Activated naive CD4-positive, alpha-beta T cell treated with anti-CD3 and anti-CD28 coated beads, Interleukin-2, amount 10 ng/mL, durations not matched to agents 7 days and 5 days (primary cell): ENCODE data around the gene ZBTB17.

Source experiments
- CTCF ChIA-PET: fragments of 350-600 bp; sonication (Branson Sonifier 250); formaldehyde crosslinking; loops from one replicate; lab custom pipeline; 2021; ENCODE audit warnings: antibody characterized with exemption; lab: Charles Lee
- DNase-seq: peaks from one replicate; pipeline ENCODE4 v3.0.0-alpha.2; 2020
- H3K27ac Mint-ChIP-seq: one replicate; pipeline ENCODE4 v1.8.0; 2021; ENCODE audit warnings: mild to moderate bottlenecking, moderate library complexity, mixed read lengths
- H3K27me3 Mint-ChIP-seq: one replicate; pipeline ENCODE4 v1.8.0; 2021; ENCODE audit warnings: mild to moderate bottlenecking, mixed read lengths
- H3K36me3 Mint-ChIP-seq: one replicate; pipeline ENCODE4 v1.8.0; 2021; ENCODE audit warnings: mixed read lengths
- H3K4me1 Mint-ChIP-seq: one replicate; pipeline ENCODE4 v1.8.0; 2021; ENCODE audit warnings: mixed read lengths
- H3K4me3 Mint-ChIP-seq: one replicate; pipeline ENCODE4 v1.8.0; 2021; ENCODE audit warnings: mild to moderate bottlenecking, moderate library complexity, mixed read lengths
- H3K9me3 Mint-ChIP-seq: one replicate; pipeline ENCODE4 v1.8.0; 2021; ENCODE audit warnings: mixed read lengths

Gene ZBTB17

DNA sequence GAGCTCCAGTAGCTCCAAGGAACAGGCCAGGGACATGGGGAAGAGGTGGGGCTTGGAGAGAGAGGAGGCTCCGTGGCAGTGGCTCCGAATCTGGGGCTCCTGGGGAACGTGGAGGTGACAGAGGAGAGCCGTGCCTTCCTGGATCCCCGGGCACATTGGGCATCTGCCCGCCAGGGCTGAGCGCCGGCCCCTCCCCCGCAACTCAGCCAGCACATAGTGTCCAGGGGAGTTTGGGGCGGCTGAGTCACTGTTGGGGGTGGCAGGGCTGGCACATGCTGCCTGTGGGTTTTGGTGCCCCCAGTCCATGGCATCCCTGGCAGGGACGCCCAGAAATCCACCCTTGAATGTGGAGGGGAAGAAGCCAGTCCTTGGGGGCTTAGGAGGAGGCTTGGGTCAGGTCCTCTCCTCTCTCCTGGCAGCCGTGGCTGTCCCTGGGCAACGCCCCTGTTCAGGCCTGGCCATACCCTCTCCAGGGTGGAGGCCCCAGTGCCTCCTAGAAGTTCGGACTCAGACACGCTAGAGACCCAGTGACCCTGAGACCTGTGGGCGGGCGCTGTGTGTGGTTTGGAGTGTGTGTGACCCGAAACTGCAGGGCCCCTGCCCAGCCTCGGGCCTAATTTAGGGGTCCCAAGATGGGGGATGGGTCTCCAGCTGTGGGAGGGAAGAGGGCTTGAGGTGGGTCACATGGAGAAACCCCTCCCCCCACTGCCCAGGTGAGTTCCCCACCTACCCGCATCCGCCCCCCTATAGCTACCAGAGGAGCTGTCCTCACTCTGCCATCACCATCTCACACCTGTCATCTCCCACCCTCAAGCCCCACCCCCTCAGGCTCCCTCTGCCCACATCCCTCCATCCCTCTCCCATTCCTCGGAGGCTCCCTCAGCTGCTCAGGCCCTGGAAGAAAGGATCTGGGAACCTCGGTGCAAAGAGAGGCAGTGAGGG is 40.3 kb upstream of the ZBTB17 start:
- no peaks in the 10 kb centered on the region for H3K36me3 Mint-ChIP-seq
- H3K4me3 Mint-ChIP-seq: no peak overlapping the region
- H3K27ac Mint-ChIP-seq: no peak overlapping the region
- no peak for DNase-seq
- CTCF ChIA-PET: interaction anchor here (0.6 kb wide), 1 partner anchor 28 kb away, joined by 3 read pairs; no protein-coding TSS in a partner anchor
- no peaks in the 10 kb centered on the region for H3K9me3 Mint-ChIP-seq
- peaks cover 4% of the 10 kb centered on the region for H3K4me1 Mint-ChIP-seq
- H3K27me3 Mint-ChIP-seq: peaks cover 47% of the 10 kb centered on the region

DNA sequence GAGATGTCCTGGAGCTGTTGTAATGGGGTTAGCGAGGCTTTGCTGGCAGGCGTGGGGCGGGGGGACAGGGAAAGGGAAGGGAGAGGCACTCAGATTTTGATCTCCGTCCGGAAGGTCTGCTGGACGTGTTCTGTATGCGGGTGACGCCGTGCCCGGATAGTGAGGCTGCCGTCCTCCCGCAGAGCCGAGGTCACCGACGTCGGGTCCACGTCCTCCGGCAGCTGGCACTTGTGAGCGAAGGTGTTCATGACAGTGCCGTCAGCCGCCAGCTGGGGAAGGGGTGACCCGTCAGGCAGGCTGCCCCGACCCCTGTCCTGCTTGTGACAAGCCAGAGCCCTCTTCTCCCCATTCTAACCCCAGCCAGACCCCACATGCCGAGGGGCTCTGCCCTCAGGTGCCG is 39.6 kb upstream of the ZBTB17 start:
- Mint-ChIP-seq H3K4me1 (peaks cover 4% of the 10 kb centered on the region), H3K27ac (no peak overlapping the region), H3K9me3 (no peaks in the 10 kb centered on the region), H3K27me3 (peaks cover 50% of the 10 kb centered on the region), H3K4me3 (no peak overlapping the region), H3K36me3 (no peaks in the 10 kb centered on the region)
- DNase-seq: no peak
- CTCF ChIA-PET: no interaction called here

DNA sequence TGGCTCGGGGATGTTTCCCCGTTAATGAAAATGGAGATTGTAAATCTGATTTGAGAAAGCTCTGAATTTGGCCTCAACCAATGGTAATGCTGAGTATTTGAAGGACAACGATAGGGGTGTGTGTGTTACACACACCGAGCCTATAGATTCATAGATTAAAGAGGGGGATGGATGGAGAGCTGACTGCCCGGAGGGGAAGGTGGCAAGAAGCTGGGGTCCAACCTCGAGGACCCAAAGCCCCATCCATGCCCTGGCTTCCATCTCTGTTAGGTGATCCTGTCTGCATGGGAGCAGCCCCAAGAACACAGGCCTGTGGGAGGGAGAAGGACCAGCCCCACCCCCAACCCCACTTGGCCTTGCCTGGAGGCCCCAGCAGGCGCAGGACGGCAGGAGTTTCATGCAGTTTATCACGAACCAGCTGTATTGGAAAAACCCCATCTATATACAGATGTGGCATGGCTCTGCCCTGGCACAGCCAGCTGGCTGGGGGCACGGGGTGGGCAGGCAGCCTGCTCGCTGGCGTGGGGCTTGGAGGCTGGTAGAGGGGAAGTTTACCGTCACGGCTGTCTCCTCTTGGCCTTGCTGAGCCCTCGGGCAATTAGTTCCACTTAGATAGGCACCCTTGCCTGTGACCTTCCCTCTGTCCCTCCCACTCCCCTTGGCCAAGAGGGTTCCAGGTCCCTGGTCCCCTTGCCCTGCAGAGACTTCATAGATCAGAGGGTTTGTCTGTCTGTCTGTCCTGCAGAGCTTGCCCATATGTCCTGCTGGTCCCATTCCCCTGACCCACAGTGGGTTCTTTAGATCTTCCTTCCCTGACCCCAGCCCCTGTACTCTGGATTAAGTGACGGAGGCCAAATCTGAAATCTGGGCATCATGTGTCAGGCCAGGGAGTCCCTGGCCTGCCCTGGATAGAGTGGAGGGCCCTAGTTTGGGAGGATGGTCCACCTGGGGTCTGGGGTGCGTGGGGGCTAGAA is 38.9 kb upstream of the ZBTB17 start:
- no peaks in the 10 kb centered on the region for H3K36me3 Mint-ChIP-seq
- peaks cover 4% of the 10 kb centered on the region for H3K4me1 Mint-ChIP-seq
- no peak overlapping the region for H3K4me3 Mint-ChIP-seq
- H3K9me3 Mint-ChIP-seq: no peaks in the 10 kb centered on the region
- no peak for DNase-seq
- CTCF ChIA-PET: no interaction called here
- H3K27ac Mint-ChIP-seq: no peak overlapping the region
- H3K27me3 Mint-ChIP-seq: peaks cover 50% of the 10 kb centered on the region

DNA sequence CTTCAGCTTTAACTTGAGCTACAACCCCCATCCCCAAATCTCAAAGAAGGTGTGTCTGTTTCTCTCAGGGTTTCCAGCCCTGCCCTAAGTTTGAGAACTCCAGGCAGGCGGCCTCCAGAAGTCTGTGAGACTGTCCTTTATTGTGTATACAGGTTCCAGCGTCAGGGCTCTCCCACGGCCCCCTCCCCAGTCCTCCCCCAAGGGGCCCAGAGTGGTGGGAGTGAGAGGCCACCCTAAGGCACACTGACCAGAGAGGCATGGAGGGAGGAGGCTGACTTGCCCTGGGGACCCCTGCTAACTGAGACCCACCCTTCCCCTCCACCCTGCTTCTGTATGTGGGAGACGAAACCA is 38.0 kb upstream of the ZBTB17 start:
- Mint-ChIP-seq H3K4me3 (no peak overlapping the region), H3K27me3 (peaks cover 53% of the 10 kb centered on the region), H3K27ac (no peak overlapping the region), H3K36me3 (no peaks in the 10 kb centered on the region), H3K9me3 (no peaks in the 10 kb centered on the region), H3K4me1 (peaks cover 4% of the 10 kb centered on the region)
- no peak for DNase-seq
- CTCF ChIA-PET: interaction anchor here (1.3 kb wide), 1 partner anchor 219 kb away, joined by 3 read pairs; no protein-coding TSS in a partner anchor

DNA sequence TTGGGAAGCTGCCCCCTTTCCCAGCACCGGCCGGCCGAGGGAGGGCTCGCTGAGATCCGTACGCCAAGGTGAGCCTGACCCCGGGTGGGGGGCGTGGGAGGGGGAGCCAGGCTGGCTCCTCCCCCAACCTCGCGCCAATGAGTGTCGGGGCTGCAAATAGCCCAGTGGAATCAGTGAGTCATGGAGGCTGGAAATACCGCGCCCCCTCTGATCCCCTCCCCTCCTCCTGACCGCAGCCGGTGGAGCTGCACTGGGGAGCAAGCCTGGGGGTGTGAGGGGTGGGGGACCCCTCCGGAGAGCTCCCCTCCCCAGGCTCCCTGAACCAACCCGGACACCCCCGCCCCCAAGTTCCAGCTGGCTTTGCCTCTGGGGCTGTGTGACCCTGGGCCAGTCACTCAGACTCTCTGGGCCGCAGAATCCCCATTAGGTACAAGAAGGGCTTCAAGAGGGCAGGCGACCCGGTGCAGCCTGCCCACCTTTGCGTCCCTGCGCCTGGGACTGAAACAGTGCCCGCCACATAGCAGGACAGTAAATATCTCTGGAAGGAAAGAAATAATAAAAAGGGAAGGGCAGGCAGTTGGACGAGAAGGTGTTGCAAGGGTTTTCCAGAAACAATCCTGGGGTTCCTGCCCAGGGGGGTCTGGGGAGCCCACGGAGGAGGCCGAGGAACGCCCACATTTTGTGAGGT is 37.5 kb upstream of the ZBTB17 start:
- Mint-ChIP-seq H3K27ac (no peak overlapping the region), H3K4me1 (peaks cover 4% of the 10 kb centered on the region), H3K9me3 (no peaks in the 10 kb centered on the region), H3K27me3 (peaks cover 50% of the 10 kb centered on the region), H3K36me3 (no peaks in the 10 kb centered on the region), H3K4me3 (no peak overlapping the region)
- DNase-seq: peak; percentile 41
- CTCF ChIA-PET: interaction anchor here (0.8 to 1.4 kb wide), 3 partner anchors 12 to 218 kb away, joined by 3 read pairs; no protein-coding TSS in a partner anchor

DNA sequence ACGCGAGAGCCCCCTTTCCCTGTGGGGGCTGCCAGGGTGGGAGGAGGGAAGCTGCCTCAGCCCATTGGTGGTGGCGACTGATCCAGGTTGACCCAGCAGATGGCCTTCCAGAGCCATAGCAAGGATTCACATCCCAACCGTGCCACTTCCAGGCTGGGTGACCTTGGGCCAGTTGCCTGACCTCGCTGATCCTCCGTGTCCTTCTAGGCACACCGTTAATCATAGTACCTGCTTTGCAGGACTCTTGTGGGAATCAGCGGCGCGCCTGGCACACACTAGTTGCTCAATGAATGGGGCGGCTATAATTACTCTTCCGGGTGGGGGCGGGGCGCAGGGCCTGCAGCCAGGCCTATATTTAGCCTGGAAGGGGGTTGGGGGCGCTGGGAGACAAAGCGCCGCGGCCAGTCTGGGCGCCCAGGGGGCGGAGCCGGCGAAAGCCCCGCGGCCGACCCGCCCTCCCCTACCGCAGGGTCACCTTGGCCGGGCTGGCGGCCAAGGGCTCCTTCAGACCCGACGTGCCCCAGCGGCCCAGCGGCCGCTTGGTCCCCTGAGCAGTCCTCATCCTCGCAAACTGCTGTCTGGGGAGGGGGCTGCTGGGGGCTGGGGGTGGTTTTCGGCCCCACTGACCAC is 36.8 kb upstream of the ZBTB17 start:
- Mint-ChIP-seq H3K27ac (no peak overlapping the region), H3K36me3 (no peaks in the 10 kb centered on the region), H3K9me3 (no peaks in the 10 kb centered on the region), H3K27me3 (peaks cover 49% of the 10 kb centered on the region), H3K4me3 (no peak overlapping the region), H3K4me1 (peaks cover 4% of the 10 kb centered on the region)
- CTCF ChIA-PET: interaction anchor here (0.8 to 6.1 kb wide), 5 partner anchors 13 to 218 kb away, joined by 3 to 33 read pairs (median 3); no protein-coding TSS in a partner anchor
- peak; percentile 53 for DNase-seq

DNA sequence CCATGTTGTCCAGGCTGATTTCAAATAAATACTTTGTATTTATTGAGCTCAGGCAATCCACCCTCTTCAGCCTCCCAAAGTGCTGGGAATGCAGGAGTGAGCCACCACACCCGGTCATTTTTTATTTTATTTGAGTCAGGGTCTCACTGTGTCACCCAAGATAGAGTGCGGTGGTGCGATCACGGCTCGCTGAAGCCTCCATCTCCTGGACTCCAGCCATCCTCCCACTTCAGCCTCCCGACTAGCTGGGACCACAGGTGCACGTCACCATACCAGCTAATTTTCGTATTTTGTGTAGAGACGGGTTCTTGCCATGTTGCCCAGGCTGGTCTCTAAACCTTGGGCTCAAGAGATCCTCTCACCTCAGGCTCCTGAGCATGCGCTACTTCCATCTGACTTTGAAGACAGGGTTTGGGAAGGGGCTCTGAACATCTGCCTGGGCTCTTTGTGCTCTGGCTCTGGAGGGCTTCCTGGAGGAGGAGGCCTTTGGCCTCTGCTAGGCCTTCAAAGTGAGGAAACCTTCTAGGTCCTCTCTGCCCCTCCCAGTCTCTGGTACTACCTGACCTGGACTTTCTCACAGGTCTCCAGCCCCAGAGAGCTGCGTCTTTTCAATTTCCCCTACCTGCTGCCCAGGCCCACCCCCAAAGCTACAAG is 36.2 kb upstream of the ZBTB17 start:
- no peak for DNase-seq
- Mint-ChIP-seq H3K27me3 (peaks cover 49% of the 10 kb centered on the region), H3K27ac (no peak overlapping the region), H3K4me3 (no peak overlapping the region), H3K9me3 (no peaks in the 10 kb centered on the region), H3K4me1 (peaks cover 4% of the 10 kb centered on the region), H3K36me3 (no peaks in the 10 kb centered on the region)
- CTCF ChIA-PET: interaction anchor here (0.7 to 6.1 kb wide), 5 partner anchors 14 to 221 kb away, joined by 3 to 33 read pairs (median 4); no protein-coding TSS in a partner anchor

DNA sequence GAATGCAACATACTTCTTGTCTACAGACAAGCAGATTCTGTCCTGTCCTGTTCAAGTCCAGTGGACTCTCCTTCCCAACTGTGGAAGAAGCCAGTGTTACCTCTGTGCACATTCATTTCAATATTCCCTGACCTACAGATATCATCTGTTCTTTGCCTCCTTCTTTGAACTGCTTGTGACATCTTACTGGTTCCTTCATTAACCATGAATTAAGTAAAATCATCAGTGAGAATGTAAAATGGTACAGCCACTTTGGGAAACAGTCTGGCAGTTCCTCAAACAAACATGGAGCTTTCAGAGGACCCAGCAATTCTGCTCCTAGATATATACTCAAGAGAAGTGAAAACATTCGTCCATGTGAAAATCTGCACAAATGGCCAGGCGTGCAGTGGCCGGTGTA is 34.9 kb upstream of the ZBTB17 start:
- DNase-seq: no peak
- Mint-ChIP-seq H3K27me3 (peaks cover 59% of the 10 kb centered on the region), H3K4me3 (no peak overlapping the region), H3K27ac (no peak overlapping the region), H3K9me3 (no peaks in the 10 kb centered on the region), H3K36me3 (no peaks in the 10 kb centered on the region), H3K4me1 (peaks cover 4% of the 10 kb centered on the region)
- CTCF ChIA-PET: interaction anchor here (0.9 to 6.1 kb wide), 8 partner anchors 8 to 219 kb away, joined by 3 to 47 read pairs (median 4); partner anchors contain the start of gene FAM131C

DNA sequence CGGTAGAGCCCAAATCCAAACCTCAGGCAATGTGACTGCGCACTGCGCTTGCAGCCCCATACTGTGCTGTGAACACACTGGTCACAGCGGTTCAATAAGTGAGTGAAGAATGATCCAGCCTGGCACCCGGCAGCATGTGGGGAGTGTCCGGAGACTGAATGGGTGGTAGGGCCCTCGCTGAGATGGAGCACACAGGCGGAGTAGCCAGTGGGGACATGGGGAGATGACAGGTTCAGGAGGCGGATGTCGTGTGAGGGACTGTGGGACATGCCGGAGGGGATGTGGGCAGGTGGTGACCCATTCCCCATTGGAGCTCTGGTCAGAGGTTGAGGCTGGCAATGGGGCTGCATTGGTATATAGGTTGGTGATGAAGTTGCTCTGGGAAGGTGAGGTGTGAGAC is 33.8 kb upstream of the ZBTB17 start:
- Mint-ChIP-seq H3K27me3 (peaks cover 54% of the 10 kb centered on the region), H3K4me3 (no peak overlapping the region), H3K36me3 (no peaks in the 10 kb centered on the region), H3K9me3 (no peaks in the 10 kb centered on the region), H3K27ac (peak overlapping the region; percentile 50), H3K4me1 (peaks cover 4% of the 10 kb centered on the region)
- no peak for DNase-seq
- CTCF ChIA-PET: interaction anchor here (0.6 to 6.1 kb wide), 12 partner anchors 8 to 219 kb away, joined by 3 to 47 read pairs (median 4); no protein-coding TSS in a partner anchor

DNA sequence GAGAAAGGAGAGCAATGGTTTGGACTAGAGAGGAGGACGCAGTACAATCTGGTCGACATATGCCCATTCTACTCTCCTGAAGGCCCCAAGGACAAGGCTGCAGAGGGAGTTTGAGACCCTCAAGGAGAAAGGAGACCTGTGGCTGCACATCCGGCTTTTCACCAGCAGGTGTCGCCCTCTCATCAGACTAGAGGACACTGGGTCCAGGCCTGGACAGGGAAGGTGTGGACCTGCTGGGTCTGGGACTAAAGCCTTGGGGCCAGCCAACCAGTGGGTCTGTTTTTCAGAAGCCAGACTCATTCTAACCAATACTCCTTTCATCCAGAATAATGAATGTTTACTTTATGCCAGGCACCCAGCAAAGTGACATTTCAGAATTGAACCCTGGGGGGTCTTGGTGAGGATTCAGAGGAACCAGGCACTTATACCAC is 33.1 kb upstream of the ZBTB17 start:
- H3K4me1 Mint-ChIP-seq: peaks cover 4% of the 10 kb centered on the region
- peaks cover 50% of the 10 kb centered on the region for H3K27me3 Mint-ChIP-seq
- peak; percentile 82 for DNase-seq
- no peaks in the 10 kb centered on the region for H3K9me3 Mint-ChIP-seq
- CTCF ChIA-PET: interaction anchor here (0.6 to 6.1 kb wide), 10 partner anchors 10 to 218 kb away, joined by 3 to 47 read pairs (median 6); no protein-coding TSS in a partner anchor
- H3K27ac Mint-ChIP-seq: no peak overlapping the region
- H3K36me3 Mint-ChIP-seq: no peaks in the 10 kb centered on the region
- H3K4me3 Mint-ChIP-seq: no peak overlapping the region

DNA sequence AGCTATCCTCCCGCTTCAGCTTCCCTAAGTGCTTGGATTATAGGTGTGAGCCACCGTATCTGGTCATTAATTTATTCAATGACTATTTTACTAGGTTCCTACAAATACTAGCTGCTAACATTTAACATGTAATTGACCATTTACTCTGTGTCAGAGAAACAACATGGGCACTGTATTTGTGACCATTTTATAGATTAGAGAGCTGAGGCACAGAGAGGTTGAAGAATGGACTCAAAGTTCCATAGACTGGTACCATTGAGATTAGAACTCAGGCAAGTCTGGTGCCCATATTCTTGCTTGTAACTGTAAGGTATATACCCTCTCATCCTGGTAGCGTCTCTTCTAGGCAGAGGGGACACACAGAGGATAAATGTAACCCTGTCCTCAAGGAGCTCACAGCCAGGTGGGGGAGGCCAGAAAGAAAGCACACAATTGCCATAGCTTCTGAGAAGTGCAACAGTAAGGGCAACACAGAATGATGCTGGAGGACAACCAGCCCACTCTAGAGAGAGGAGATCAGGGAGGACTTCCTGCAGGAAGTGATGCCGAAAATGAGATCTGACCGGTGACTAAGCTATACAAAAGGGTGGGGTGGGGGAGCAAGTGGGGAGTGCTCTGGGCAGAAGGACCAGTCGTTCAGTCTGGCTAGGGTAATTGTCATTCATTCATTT is 31.9 kb upstream of the ZBTB17 start:
- no peak for DNase-seq
- Mint-ChIP-seq H3K9me3 (no peaks in the 10 kb centered on the region), H3K27me3 (peaks cover 43% of the 10 kb centered on the region), H3K36me3 (no peaks in the 10 kb centered on the region), H3K4me1 (peaks cover 4% of the 10 kb centered on the region), H3K4me3 (no peak overlapping the region), H3K27ac (no peak overlapping the region)
- CTCF ChIA-PET: interaction anchor here (0.8 to 6.1 kb wide), 15 partner anchors 17 to 219 kb away, joined by 3 to 47 read pairs (median 4); no protein-coding TSS in a partner anchor
